OCI-LY1 (cell line): ENCODE measurements around the gene SCYL3.

Source experiments
- H2AFZ ChIP-seq: fragments of 200-600 bp; sonication (generic), shearing (Covaris generic); 2 replicates; pipeline ENCODE4 v1.6.0; 2014; ENCODE audit warnings: antibody characterized with exemption, mild to moderate bottlenecking, low read length
- H3F3A ChIP-seq: fragments of 200-600 bp; sonication (generic), shearing (Covaris generic); 2 replicates; pipeline ENCODE4 v1.6.0; 2014; ENCODE audit warnings: mild to moderate bottlenecking, antibody characterized with exemption, low read length, moderate library complexity; ENCODE audit not compliant: insufficient read depth
- H3K27ac ChIP-seq: fragments of 200-600 bp; sonication (generic); 2 replicates; pipeline ENCODE4 v1.5.1; 2014; ENCODE audit warnings: low read length, mixed run types, mild to moderate bottlenecking, low read depth; ENCODE audit not compliant: poor library complexity, severe bottlenecking
- H3K27me3 ChIP-seq: fragments of 200-600 bp; sonication (generic); 2 replicates; pipeline ENCODE4 v1.6.0; 2014; ENCODE audit warnings: antibody characterized with exemption, mild to moderate bottlenecking, low read length, moderate library complexity; ENCODE audit not compliant: insufficient read depth
- H3K36me3 ChIP-seq: fragments of 200-600 bp; sonication (generic); 2 replicates; pipeline ENCODE4 v1.6.1; 2014; ENCODE audit warnings: mild to moderate bottlenecking, antibody characterized with exemption, low read length, moderate library complexity, mixed read lengths; ENCODE audit not compliant: insufficient read depth
- H3K4me1 ChIP-seq: fragments of 200-600 bp; sonication (generic); 2 replicates; pipeline ENCODE4 v1.5.1; 2014; ENCODE audit warnings: mild to moderate bottlenecking, low read length, moderate library complexity; ENCODE audit not compliant: insufficient read depth, severe bottlenecking
- H3K4me2 ChIP-seq: fragments of 200-600 bp; sonication (generic), shearing (Covaris generic); 2 replicates; pipeline ENCODE4 v1.6.1; 2014; ENCODE audit warnings: low read length
- H3K4me3 ChIP-seq: fragments of 200-600 bp; sonication (generic); 2 replicates; pipeline ENCODE4 v1.5.1; 2014; ENCODE audit warnings: low read length, low read depth, mild to moderate bottlenecking, mixed read lengths; ENCODE audit not compliant: poor library complexity, severe bottlenecking
- H3K79me2 ChIP-seq: fragments of 200-600 bp; shearing (Covaris generic); 2 replicates; pipeline ENCODE4 v1.6.1; 2016; ENCODE audit warnings: mixed run types, low read length, mixed read lengths; ENCODE audit not compliant: insufficient read depth
- H3K9ac ChIP-seq: fragments of 200-600 bp; sonication (generic), shearing (Covaris generic); 2 replicates; pipeline ENCODE4 v1.6.1; 2014; ENCODE audit warnings: mild to moderate bottlenecking, low read length, mixed read lengths
- H3K9me2 ChIP-seq: fragments of 200-600 bp; sonication (generic), shearing (Covaris generic); 2 replicates; pipeline ENCODE4 v1.6.1; 2014; ENCODE audit warnings: low read depth, mild to moderate bottlenecking, low read length, mixed read lengths
- H3K9me3 ChIP-seq: fragments of 200-600 bp; shearing (Covaris generic); 2 replicates; pipeline ENCODE4 v1.6.1; 2014; ENCODE audit warnings: low read length, mixed read lengths
- H4K20me1 ChIP-seq: fragments of 200-600 bp; sonication (generic), shearing (Covaris generic); 2 replicates; pipeline ENCODE4 v1.6.0; 2016; ENCODE audit warnings: mild to moderate bottlenecking, low read length; ENCODE audit not compliant: insufficient read depth
- EZH2 ChIP-seq: fragments of 200-600 bp; sonication (generic), shearing (Covaris generic); IDR thresholded peaks from 2 replicates; pipeline ENCODE4 v1.8.0; 2017; ENCODE audit warnings: borderline replicate concordance, mixed run types, mild to moderate bottlenecking, antibody characterized with exemption, low read length, moderate library complexity, mixed read lengths
- TF ChIP-seq, protein P1 (sequence below): fragments of 200-600 bp; sonication (generic), shearing (Covaris generic); IDR thresholded peaks from 2 replicates; pipeline ENCODE4 v1.5.1; 2017; ENCODE audit warnings: mild to moderate bottlenecking, antibody characterized with exemption, low read length, moderate library complexity, mixed read lengths

SCYL3 gene

DNA sequence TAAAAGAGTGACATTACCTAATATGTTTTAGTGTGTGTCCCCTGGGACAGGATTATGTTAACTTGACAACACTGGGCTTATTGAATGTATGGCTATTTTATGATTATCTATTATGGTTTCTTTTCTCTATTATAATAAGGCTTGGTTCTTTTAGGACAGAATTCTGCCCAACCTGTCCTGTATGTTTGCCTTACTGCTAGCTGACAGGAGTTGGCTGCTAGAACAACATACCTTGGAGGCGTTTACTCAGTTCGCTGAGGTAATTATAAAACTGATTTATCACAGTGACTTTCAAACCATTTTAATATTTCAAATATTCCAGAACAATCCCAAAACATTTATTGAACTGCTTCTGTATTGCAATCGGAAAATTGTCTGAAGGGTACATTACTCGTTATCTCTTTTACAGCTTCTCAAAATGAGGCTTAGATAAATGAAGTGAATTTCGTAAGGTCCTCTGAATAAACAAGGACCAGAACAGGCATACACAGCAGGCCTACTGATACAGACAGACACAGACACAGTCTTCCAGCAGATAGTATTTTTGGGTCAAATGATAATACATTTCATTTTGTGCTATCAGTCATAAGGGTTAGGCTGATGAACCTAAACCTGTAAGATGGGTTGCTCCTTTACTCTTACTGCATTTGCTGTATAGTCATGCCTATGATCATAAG lies 44.2 kb downstream of the SCYL3 start:
- Histone ChIP-seq H3K79me2 (no peaks in the 10 kb centered on the region), H3K4me1 (no peaks in the 10 kb centered on the region), H2AFZ (no peak overlapping the region), H3K9me2 (no peaks in the 10 kb centered on the region), H3K27ac (no peak overlapping the region), H3K9me3 (no peaks in the 10 kb centered on the region), H3K27me3 (no peaks in the 10 kb centered on the region), H3F3A (no peaks in the 10 kb centered on the region), H3K4me2 (no peak overlapping the region), H4K20me1 (no peaks in the 10 kb centered on the region), H3K36me3 (peaks cover 92% of the 10 kb centered on the region), H3K9ac (no peak overlapping the region), H3K4me3 (no peak overlapping the region)
- TF ChIP-seq, protein P1, sequence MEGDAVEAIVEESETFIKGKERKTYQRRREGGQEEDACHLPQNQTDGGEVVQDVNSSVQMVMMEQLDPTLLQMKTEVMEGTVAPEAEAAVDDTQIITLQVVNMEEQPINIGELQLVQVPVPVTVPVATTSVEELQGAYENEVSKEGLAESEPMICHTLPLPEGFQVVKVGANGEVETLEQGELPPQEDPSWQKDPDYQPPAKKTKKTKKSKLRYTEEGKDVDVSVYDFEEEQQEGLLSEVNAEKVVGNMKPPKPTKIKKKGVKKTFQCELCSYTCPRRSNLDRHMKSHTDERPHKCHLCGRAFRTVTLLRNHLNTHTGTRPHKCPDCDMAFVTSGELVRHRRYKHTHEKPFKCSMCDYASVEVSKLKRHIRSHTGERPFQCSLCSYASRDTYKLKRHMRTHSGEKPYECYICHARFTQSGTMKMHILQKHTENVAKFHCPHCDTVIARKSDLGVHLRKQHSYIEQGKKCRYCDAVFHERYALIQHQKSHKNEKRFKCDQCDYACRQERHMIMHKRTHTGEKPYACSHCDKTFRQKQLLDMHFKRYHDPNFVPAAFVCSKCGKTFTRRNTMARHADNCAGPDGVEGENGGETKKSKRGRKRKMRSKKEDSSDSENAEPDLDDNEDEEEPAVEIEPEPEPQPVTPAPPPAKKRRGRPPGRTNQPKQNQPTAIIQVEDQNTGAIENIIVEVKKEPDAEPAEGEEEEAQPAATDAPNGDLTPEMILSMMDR = no peak
- TF ChIP-seq EZH2 = no peak

DNA sequence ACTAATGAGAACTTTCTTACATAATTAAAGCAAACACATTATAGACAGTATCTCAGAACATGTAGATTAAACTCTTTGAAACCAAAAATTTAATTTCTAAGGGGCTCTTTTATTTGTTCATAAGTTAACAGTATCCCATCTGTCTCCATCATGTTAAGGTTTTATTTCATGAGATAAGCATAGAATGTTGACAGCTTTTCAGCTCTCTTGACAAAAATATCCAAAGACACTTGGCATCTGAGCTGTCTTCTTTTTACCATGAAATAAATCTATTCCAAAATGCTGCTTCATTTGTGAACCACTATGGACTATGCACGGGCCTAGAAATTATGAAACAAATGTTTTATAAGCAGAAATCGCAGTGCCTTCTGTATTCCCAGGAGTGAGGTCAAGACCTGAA lies 45.2 kb downstream of the SCYL3 start:
- Histone ChIP-seq H3K4me1 (no peaks in the 10 kb centered on the region), H3K9me3 (no peaks in the 10 kb centered on the region), H4K20me1 (no peaks in the 10 kb centered on the region), H2AFZ (no peak overlapping the region), H3K27me3 (no peaks in the 10 kb centered on the region), H3K4me3 (no peak overlapping the region), H3K9me2 (no peaks in the 10 kb centered on the region), H3F3A (no peaks in the 10 kb centered on the region), H3K9ac (no peak overlapping the region), H3K27ac (no peak overlapping the region), H3K79me2 (no peaks in the 10 kb centered on the region), H3K4me2 (no peak overlapping the region), H3K36me3 (peaks cover 92% of the 10 kb centered on the region)
- TF ChIP-seq, protein P1 = no peak
- no peak for TF ChIP-seq EZH2

DNA sequence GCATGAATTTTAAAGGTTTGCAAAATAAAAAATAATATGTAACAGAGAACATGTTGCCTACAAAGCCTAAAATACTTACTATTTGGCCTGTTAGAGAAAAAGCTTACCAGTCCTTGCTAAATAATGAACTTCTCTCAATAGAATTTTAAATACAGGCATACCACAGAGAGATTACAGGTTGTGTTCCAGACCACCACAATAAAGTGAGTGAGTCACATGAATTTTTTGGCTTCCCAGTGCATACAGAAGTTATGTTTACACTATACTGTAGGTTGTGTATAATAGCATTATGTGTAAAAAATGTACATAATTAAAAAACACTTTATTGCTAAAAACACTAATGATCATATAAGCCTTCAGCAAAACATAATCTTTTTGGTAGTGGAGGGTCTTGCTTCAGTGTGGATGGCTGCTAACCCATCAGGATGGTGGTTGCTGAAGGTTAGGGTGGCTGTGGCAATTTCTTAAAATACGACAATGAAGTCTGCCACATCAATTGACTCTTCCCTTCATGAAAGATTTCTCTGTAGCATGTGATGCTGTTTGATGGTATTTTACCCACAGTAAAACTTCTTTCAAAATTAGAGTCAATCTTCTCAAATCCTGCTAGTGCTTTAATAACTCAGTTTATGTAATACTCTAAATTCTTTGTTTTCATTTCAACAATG lies 48.6 kb downstream of the SCYL3 start:
- Histone ChIP-seq H3K9ac (no peak overlapping the region), H2AFZ (no peak overlapping the region), H3K9me3 (peaks cover 7% of the 10 kb centered on the region; the same call in 1 of the 2 replicates), H3K9me2 (no peaks in the 10 kb centered on the region), H3K4me3 (no peak overlapping the region), H3K27me3 (no peaks in the 10 kb centered on the region), H3K36me3 (peaks cover 91% of the 10 kb centered on the region), H3K79me2 (peaks cover 6% of the 10 kb centered on the region; the same call in 1 of the 2 replicates), H4K20me1 (no peaks in the 10 kb centered on the region), H3F3A (no peaks in the 10 kb centered on the region), H3K4me1 (no peaks in the 10 kb centered on the region), H3K27ac (no peak overlapping the region), H3K4me2 (no peak overlapping the region)
- TF ChIP-seq EZH2 = no peak
- TF ChIP-seq, protein P1 = no peak
